ENCODE measurements around the gene GFM1.

The GFM1 gene

DNA sequence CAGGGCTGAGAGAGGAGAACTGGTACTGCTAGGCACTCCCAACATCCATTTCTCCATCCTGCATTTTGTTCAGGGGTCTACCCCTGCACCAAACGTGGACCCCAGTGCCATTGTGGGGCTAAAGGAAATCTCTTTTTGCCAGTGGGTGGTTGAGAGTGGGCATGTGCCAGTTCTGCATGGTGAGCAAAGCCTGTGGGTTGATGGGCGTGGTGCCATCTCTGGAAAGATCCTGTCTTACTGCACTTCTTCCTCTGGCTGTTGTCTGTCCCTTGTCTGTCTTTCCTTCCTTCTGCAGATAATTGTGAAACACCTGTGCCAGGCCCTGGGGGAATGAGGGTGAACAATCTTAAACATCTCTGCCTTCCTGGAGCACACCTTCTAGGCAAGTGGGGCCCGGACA lies 89.3 kb downstream of the GFM1 start:
- Histone ChIP-seq H3K27ac (replicated peaks) (no peak overlapping the region), H3K27me3 (ENCODE audit: insufficient read depth, poor library complexity, severe bottlenecking) (no peaks in the 10 kb centered on the region), H3K4me3 (replicated peaks; ENCODE audit: insufficient read depth, low read length) (no peak overlapping the region)
- TF ChIP-seq, protein P1, sequence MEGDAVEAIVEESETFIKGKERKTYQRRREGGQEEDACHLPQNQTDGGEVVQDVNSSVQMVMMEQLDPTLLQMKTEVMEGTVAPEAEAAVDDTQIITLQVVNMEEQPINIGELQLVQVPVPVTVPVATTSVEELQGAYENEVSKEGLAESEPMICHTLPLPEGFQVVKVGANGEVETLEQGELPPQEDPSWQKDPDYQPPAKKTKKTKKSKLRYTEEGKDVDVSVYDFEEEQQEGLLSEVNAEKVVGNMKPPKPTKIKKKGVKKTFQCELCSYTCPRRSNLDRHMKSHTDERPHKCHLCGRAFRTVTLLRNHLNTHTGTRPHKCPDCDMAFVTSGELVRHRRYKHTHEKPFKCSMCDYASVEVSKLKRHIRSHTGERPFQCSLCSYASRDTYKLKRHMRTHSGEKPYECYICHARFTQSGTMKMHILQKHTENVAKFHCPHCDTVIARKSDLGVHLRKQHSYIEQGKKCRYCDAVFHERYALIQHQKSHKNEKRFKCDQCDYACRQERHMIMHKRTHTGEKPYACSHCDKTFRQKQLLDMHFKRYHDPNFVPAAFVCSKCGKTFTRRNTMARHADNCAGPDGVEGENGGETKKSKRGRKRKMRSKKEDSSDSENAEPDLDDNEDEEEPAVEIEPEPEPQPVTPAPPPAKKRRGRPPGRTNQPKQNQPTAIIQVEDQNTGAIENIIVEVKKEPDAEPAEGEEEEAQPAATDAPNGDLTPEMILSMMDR (IDR thresholded peaks at IDR 0.05; ENCODE audit: insufficient read depth, low read length): no peak
- TF ChIP-seq SPI1 (IDR thresholded peaks at IDR 0.05; ENCODE audit: borderline replicate concordance, low read depth): no peak
- TF ChIP-seq POLR2AphosphoS5 (IDR thresholded peaks at IDR 0.05; ENCODE audit: low read depth): no peak
- TF ChIP-seq GABPA (IDR thresholded peaks at IDR 0.05; ENCODE audit: low read depth): no peak
- TF ChIP-seq REST (IDR thresholded peaks at IDR 0.05; ENCODE audit: insufficient replicate concordance, low read depth): no peak
- DNase-seq (ENCODE audit: low read depth in 1 of 2, low spot score in 1 of 2): no peak

GRCh38 chr3:158735296-158736033 lies 91.1 kb downstream of the GFM1 start:
- H3K27me3 ChIP-seq (ENCODE audit: insufficient read depth, poor library complexity, severe bottlenecking): no peaks in the 10 kb centered on the region
- no peak overlapping the region for H3K27ac ChIP-seq (replicated peaks)
- DNase-seq (ENCODE audit: low read depth in 1 of 2, low spot score in 1 of 2): no peak
- H3K4me3 ChIP-seq (replicated peaks; ENCODE audit: insufficient read depth, low read length): no peak overlapping the region
- TF ChIP-seq SPI1 (IDR thresholded peaks at IDR 0.05; ENCODE audit: borderline replicate concordance, low read depth): no peak
- TF ChIP-seq, protein P1 (IDR thresholded peaks at IDR 0.05; ENCODE audit: insufficient read depth, low read length): no peak
- TF ChIP-seq REST (IDR thresholded peaks at IDR 0.05; ENCODE audit: insufficient replicate concordance, low read depth): no peak
- TF ChIP-seq GABPA (IDR thresholded peaks at IDR 0.05; ENCODE audit: low read depth): no peak
- no peak for TF ChIP-seq POLR2AphosphoS5 (IDR thresholded peaks at IDR 0.05; ENCODE audit: low read depth)

GRCh38 chr3:158737410-158737809 lies 93.1 kb downstream of the GFM1 start:
- Histone ChIP-seq H3K27ac (replicated peaks) (no peak overlapping the region), H3K4me3 (replicated peaks; ENCODE audit: insufficient read depth, low read length) (no peak overlapping the region), H3K27me3 (ENCODE audit: insufficient read depth, poor library complexity, severe bottlenecking) (no peaks in the 10 kb centered on the region)
- DNase-seq (ENCODE audit: low read depth in 1 of 2, low spot score in 1 of 2): no peak
- TF ChIP-seq GABPA (IDR thresholded peaks at IDR 0.05; ENCODE audit: low read depth) (no peak), SPI1 (IDR thresholded peaks at IDR 0.05; ENCODE audit: borderline replicate concordance, low read depth) (no peak), POLR2AphosphoS5 (IDR thresholded peaks at IDR 0.05; ENCODE audit: low read depth) (no peak), REST (IDR thresholded peaks at IDR 0.05; ENCODE audit: insufficient replicate concordance, low read depth) (no peak)
- TF ChIP-seq, protein P1 (IDR thresholded peaks at IDR 0.05; ENCODE audit: insufficient read depth, low read length): no peak

Data from HL-60 (cell line).